NCI-H526 (cell line): ENCODE data around the gene CTNNBL1.
"Not testable (repeated sequence)": the region's sequence is repeated elsewhere in the genome, so short reads cannot be mapped to it uniquely, and the experiment has no call there.

ENCODE experiments used
- DNase-seq, 2 experiments: peaks; one replicate each; lab custom pipeline; 2025; lab: John Stamatoyannopoulos, UW

Gene CTNNBL1

DNA sequence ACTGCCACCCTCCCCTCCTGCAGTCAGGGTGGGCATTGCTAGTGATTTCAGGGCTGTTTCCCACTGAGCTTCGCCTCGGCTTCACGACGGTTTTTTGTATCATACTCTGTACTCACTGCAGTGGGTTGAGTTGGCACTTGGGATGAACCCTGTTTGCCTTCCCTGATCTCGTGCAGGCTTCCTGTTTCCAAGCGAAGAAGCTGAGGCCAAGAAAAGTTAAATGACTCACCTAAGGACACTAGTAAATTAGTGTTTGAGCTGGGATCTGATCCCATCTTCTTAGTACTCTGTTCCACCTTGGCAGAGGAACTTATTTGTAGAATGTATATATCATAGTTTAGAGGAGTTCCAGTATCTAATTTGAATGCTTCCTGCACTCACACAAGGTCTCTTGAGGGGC lies 158.8 kb downstream of the CTNNBL1 start:
- no peak for DNase-seq

DNA sequence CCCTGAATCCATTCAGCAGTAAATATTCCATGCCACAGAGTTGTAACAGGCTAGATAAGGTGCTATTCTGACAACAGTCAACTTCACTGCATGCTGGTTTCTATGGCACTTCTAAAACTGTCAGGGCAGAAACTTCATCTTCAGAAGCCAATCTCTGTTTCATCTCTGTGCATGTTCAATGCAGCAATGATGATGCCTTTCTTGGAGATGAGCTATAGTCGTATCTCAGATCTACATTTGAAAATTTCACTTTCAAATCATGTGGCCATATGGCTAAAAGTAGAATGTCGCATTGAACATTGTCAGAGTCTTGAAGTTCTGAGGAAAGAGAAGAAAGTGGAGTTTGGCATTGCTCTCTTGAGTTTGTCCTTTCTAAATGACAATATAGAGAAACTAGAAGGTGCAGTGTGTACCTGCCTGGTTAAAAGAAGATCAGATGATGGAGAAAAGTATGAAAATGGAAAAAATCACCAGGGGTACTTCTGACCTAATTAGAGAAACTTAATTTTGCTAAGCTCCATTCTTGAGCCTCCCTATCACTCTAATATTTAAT lies 160.1 kb downstream of the CTNNBL1 start:
- peak in 1 of 2 experiments; percentile 7 for DNase-seq

DNA sequence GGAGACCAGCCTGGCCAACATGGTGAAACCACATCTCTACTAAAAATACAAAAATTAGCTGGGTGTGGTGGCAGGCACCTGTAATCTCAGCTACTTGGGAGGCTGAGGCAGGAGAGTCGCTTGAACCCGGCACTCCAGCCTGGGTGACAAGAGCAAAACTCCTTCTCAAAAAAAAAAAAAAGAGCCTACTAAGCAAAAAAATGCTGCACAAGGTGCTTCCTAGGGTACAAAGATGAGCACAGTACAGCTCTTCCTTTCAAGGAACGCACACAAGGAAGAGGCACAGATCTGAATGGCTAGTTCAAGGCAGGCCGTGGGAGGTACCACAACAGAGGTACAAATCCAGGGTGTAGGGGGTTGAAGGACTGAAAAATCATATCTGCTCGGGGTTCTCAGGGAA lies 162.2 kb downstream of the CTNNBL1 start:
- DNase-seq = not testable (repeated sequence)

DNA sequence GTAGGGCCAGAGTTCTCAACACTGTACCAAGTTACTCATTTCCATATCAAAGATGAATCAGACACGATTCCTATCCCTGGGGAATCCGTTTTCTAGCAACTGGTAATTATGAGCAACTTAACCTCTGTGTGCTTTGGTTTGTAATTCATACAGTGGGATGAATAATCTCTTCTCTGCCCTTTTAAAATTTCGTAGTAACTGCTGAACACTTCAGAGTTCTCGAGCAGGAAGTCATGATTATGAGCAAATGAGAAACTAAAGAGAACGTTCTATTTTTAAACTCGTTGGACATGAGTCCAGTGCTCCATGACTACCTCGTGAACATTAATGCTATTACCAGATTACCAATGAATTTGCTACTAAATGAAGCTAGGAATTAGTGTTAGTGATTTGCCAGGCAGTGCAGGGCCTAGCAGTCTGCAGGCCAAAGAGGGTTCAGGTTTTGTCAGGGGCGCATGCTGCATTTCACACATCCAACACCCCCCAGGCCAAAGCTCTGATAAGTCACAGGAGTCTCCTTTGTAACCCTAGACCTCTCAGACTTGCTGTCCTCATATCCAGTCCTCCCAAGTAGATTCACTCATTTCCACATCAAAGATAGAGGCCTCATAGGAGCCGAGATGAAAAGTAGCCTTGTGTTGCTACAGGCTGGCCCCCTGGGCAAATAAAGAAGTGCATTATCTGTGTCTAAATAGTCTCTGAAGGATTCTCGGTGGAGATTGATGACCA lies 163.3 kb downstream of the CTNNBL1 start:
- DNase-seq = no peak

DNA sequence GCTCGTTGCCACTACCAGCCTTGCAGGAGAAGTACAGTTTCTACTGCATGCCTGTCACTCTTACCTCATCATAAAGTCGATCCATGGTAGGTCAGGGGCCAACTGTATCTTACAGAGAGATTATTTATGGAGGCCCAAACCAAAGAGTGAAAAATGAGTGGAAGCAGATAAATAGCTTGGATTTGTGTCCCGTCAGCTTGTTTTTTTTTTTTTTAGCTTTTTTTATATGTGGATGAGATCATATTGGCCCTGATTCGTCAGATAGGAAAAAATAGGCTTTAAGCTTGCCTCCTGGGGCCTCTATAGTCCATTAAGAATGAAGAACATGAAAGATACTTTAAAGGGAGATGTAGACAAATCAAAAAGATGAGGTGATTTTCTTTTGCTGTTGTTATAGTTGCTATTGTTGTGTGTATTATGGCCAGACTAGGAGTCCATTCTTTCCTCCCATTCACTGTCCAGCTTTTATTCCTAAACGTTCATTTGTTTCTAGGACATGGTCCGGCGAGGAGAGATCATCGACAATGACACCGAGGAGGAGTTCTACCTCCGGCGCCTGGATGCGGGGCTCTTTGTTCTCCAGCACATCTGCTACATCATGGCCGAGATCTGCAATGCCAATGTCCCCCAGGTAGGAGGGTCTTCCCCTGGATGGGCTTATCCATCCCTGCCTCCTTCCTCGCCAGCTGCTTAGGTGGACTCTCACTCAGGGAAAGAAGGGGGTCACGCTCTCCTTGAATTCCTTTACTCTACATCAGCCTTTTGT lies 165.8 kb downstream of the CTNNBL1 start:
- DNase-seq = no peak

DNA sequence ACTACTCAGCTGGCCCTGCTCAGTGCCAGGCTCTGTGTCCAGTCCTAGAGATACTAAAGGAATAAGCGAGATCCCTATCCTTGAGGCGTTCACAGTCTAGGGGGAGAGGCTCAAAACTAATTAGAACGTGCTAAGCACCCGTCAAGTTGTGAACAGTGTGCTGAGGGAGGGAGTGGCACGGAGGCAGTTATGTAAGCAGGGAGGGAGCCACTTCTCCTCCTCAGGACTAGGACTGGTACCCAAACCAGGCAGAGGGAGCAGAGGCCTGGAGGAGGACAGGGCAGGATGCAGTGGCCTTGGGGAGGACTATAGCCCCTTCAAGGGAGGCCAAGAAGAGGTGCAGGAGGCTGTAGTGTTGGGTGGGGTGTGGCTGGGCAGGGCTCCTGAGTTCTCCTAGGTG lies 169.5 kb downstream of the CTNNBL1 start:
- no peak for DNase-seq

DNA sequence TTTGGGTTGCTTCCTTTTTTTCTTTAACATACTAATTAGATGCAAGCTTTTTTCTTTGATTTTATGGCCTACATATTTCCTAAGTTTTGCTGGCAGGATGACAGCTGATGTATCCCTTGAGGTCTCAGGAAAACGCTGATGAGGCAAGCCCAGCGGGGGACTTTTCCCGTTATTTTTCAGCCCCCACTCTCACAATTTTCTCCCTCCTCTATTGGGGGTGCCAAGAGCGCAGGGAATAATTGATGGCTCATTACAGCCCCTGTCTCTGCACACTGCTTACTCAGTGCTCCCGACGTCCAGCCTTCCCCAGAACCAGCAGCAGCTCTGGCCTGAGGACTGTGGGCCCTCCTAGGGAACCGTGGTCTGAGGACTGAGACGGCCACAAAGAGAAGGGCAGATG lies 170.5 kb downstream of the CTNNBL1 start:
- no peak for DNase-seq

DNA sequence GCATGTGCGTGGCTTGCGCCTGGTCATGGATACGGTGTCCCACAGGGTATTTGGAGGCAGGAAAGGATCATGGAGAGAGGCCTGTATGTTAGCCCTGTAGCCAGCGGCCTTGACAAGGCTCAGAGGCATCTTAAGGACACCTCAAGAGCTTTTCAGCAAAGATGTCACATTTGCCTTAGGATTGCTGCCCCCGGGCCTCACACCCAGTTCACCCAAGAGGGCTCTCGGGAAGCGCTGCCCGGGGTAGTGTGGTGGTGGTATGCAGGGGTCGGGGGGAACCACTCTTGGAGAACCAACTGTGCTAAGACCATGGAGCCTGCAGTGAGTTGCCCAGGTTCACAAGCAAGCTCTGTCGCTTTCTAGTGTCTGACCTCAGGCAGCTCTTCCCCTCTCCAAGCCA lies 172.2 kb downstream of the CTNNBL1 start:
- DNase-seq = no peak

DNA sequence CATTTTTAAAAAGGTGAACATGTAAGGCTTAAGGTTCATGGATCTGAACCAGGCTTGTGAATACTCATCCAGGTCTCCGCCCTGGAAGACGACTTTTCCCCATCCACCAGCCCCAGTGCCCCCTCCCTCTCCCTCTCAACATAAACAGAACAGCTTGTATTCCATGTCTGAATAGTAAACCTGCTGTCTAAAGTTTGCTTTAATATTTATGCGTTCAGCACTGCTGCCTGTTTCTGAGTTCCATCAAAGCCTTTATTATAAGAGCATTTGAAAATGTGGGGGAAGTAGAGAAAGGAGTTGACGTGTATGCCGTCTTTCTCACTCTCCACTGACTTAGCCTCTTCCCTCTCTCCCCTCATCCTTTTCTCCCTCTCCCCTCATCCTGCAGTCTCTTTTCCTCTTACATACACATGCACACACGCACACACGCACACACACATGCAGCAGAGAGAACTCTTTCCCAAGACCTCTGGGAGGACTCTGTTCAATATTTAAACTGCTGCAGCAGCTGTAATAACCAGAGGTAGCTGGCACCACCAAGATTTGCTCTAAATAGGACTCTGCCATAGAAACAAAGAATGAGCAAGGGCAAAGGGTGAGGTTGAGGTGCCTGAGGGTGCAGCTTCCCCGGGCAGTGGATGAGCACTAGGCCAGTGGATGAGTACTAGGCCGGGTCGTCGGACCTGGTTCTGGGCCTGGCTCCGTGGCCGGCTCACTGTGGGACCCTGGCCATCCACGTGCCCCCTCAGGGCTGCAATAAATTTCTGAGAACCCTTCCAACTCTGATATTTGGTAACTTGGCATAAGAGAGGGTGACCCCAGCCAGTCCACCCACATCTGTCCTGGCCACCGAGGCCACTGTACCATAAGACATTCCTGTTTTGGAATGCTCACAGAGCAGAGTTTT lies 173.7 kb downstream of the CTNNBL1 start:
- no peak for DNase-seq

DNA sequence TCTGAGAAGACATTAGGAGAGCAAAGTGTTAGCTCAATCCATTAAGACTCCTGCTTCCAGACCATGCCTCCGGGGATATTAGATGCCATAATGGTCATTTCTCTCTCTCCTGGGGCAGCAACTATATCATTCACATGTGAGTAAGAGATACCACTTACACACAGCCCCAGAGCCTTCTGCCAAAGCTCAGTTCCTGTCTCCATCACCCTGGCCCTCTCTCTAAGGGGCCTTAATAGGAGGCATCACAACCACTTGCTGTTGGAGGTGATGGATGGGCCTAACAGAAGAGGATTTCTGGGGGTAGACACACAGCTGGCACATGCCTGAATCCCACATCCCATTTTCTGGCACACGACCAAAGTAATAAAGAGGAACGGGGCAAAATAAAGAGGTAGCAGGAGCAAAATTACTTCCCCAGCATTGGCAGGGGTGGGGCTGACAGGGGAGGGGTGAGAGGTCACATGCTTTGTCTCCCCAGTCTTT lies 175.1 kb downstream of the CTNNBL1 start:
- DNase-seq = no peak

DNA sequence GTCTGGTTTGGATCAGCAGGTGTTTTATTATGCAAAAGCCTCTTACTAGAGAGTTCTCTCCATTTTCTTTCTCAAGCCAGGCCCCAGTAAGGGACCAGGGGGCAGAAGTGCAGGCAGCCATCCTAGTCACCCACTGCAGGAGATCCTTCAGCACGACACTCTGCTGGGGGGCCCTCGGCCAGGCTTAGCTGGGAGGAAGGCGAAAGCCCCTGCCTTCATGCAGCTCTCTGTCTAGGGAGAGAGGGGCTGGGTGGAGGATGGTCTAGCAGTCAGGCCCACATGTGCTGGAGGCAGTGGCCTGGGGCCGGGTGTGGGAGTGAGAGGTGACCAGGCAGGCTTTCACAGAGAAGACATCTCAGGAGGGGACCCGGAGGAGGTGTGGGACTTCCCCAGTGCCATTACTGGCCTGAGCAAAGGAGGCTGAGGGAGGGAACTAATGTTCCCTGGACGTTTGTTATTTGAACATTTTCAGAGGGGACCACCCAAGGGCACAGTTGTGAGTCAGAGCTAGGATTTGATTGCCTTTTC lies 175.6 kb downstream of the CTNNBL1 start:
- DNase-seq = no peak

DNA sequence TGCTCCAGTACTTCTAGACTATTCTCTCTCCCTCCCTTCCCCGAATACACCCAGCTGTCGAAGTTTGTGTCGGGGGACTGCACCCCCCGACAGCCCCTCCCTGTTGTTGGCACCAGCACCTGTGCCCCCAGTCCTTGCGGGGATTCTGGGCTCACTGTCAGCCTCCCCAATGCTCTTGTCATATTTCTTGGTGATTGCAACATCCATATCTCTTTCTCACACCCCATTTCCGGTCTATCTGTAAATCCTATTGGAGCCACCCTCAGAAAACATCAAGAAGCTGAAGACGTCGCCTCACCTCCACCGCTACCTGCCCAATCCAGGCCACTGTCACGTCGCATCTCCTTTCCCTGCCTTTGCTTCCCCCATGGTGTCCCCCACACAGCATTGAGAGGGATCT lies 176.5 kb downstream of the CTNNBL1 start:
- no peak for DNase-seq

DNA sequence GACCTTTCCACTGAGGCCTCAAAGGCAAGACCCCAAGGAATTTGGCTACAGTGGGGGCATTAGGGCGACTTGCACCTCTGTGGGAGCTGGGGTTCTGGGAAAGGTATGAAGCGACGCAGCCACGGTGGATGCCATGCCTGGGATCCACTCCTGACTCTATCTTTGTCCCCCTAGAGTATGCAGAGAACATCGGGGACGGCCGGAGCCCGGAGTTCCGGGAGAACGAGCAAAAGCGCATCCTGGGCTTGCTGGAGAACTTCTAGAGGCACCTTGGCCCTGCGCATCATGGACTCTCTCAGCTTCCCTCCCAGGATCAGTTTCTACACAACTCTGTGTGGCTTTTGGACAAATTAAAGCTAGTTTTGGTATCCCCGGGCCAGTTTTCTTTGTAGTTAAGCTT lies 177.9 kb downstream of the CTNNBL1 start:
- no peak for DNase-seq

DNA sequence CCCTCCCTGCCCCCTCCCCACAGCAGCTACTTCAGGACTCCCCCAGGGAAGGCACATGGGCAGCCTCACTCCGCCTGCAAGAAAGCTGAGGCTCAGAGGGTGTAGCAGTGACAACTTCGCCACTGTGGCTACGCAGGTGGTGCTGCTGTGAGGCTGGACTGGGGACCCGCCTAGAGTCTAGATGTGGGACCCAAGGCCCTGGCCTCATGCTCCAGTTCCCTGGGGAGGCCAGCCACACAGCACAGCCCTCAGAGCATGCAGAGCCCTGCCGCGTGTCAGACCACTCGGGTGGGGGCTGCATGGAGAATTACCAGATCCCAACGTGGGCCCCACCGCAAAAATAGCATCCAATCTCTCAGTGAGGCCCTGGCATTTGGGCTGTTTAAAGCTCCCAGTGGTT lies 178.3 kb downstream of the CTNNBL1 start:
- DNase-seq = no peak

DNA sequence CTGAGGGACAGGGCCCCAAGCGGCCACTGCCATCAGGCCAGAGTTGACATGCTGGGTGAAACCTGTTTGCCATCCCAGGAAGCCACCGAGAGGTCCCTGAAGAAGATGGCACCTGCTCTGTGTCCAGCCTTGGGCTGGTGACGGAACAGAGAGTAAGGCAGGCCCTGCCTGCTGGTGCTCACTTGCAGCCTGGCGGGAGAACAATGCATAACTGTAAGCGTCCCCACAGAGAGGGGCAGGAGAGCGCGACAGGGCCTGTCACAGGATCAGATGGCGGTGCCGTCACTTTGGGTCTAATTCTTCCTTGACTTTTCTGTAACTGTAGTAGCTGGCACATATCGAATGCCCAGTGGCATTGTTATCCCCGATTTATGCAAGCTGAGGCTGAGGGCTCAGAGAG lies 180.1 kb downstream of the CTNNBL1 start:
- DNase-seq = no peak

DNA sequence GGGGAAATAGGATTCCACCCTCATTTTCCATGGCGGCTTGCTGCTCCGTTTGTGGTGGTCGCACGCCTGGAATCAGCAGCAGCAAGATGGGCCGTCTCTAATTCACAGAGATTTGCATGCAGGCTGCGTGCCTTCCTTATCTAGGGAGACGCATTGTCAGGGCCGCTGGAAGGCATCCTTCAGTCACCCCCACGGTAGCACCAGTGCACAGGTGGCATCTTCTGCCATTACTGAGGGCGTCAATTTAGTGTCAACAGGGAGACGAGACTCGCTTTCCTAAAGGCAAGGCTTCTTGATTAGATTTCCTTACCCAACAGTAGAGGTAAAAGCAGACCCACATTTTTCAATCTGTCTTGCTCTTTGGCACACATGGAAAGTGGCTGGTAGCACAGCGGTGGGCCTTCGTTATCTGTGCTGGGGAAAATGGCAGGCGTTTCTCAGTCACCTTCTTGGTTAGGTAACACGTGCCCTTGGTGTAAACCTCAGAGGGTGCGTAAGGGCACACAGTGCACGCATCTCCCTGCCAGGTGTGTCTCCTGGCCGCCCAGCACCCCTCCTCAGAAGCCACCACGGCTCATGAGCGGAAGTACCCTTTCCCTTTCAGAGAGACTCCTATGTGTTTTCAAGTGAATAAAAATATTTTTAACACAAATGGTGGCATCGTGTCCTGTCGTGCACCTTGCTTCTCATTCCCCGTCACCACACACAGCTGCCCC lies 181.8 kb downstream of the CTNNBL1 start:
- DNase-seq = no peak

DNA sequence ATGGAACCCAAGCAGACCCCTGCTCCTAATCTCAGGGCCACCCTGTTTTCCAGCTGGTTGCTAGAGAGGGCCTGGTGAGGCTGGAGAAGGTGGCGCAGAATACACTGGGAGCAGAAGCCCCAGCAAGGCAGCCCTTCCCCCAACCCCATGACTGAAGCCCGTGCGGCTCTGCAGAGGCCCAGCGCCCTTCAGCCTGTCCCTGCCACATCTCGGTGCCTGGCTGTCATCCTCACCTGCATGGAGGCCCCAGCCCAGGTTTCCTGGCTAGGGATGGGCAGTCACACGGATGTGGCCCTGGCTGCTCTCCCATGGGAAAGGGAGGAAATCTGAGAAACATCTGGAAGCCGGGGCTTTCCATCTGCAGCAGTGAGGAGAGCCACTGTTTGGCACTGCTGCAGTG lies 183.0 kb downstream of the CTNNBL1 start:
- DNase-seq = no peak

DNA sequence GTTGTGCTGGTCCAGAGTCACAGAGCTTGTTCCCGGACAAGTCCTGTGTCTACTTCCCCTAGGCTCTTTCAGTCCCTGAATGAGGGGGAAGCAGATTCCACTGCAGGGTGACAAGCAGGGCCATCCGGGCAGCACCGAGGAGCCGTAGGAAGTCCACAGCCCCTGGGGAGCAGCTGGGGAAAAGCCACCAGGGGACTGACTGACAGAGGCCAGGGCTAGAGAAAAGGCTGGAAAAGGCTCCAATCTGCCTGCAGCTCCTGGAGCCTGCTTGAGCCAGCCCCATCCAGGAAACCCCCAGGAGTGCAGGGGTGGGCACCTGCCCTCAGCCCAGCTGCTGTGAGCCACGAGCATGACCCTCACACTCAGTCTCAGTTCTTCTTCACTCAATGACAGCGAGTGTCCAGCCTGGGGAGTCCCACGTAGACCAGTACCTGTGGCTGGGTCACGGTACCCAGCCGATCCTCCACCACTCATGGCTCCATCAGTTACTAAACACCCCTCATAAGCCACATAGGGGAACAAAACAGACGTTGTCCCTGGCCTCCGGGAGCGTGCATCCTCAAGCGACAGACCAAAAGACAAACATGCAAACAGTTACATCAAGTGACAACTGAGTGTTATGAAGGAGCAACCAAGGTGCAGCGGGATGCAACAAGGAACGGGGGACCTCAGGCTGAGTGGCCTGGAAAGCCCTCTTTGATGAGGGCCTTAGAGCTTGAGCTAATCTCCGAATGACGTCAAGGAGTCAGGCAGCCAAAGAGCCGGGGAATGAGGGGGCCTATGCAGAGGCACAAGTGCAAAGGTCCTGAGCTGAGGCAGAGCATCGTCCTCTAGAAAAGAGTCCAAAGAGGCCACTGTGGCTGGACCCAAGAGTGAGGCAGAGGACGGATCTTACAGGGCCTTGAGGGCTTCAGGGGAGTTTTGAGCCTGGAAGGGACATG lies 184.3 kb downstream of the CTNNBL1 start:
- DNase-seq = no peak

DNA sequence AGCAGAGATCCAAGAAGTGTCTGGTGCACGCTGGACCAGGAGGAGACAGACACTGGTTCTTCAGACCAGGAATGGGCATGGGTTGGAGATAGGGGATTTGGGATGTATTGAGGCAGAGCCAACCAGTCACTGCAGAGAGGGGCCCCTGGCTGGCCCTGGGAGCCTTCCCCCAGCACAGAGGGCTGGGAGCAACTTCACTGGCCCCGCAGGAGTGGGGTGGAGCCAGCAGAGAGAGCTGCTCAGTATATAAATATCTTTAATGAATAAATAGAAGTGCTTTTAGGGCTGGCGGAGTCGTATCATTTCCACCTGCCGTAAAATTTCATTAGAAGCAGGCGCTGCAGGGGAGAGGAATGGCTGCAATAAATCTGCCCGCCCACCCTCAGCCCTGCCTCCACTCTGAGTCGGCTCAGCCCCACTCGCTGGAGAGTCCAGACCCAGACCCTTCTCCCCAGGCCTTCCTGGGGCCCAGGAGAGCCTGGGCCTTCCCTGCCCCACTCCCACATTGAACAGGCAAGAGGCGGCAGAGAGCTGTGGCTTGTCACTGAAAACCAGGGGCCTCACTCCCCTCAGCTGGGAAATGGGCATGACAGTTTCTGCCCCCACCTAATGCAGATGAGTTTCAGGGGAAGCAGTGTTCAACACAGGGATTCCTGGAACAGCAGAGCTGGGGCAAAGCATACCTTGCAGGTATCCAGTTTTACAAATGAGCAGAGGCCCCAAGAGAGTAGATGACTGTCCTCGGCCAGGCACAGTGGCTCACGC lies 185.2 kb downstream of the CTNNBL1 start:
- DNase-seq = no peak
